ENCODE data around the gene GPR61. TPM values are rescaled to one million over a fixed set of nuclear protein-coding genes. Genes with fewer than 3 reads are reported as not detected.

The GPR61 gene
- total RNA-seq, 1 experiment from 2014 or later: not detected

GRCh38 chr1:109502364-109502851, 37.3 kb upstream of the GPR61 start:
- Histone ChIP-seq H3K4me3 (no peak overlapping the region), H3K36me3 (peaks cover 39% of the 10 kb centered on the region), H3K27me3 (no peaks in the 10 kb centered on the region), H3K9me3 (no peaks in the 10 kb centered on the region)
- DNase-seq: no peak

GRCh38 chr1:109503935-109504334, 35.7 kb upstream of the GPR61 start:
- Histone ChIP-seq H3K9me3 (no peaks in the 10 kb centered on the region), H3K4me3 (no peak overlapping the region), H3K27me3 (no peaks in the 10 kb centered on the region; the same call in 1 of the 2 replicates), H3K36me3 (peaks cover 26% of the 10 kb centered on the region)
- no peak for DNase-seq

GRCh38 chr1:109504974-109505373, 34.7 kb upstream of the GPR61 start:
- Histone ChIP-seq H3K36me3 (peaks cover 22% of the 10 kb centered on the region), H3K9me3 (no peaks in the 10 kb centered on the region), H3K4me3 (no peak overlapping the region), H3K27me3 (peaks cover 1% of the 10 kb centered on the region)
- no peak for DNase-seq

GRCh38 chr1:109508001-109508872, 31.4 kb upstream of the GPR61 start:
- Histone ChIP-seq H3K27me3 (peaks cover 16% of the 10 kb centered on the region), H3K36me3 (no peaks in the 10 kb centered on the region), H3K9me3 (no peaks in the 10 kb centered on the region), H3K4me3 (no peak overlapping the region)
- DNase-seq: no peak

- DNase-seq: no peak
- Histone ChIP-seq H3K27me3 (peaks cover 16% of the 10 kb centered on the region), H3K4me3 (no peak overlapping the region), H3K36me3 (no peaks in the 10 kb centered on the region), H3K9me3 (no peaks in the 10 kb centered on the region)
Observed at GRCh38 chr1:109508873-109509175, 30.8 kb upstream of the GPR61 start.

- H3K27me3 ChIP-seq: peaks cover 16% of the 10 kb centered on the region
- peak; percentile 83 for DNase-seq
- H3K36me3 ChIP-seq: no peaks in the 10 kb centered on the region
- no peaks in the 10 kb centered on the region for H3K9me3 ChIP-seq
- H3K4me3 ChIP-seq: peak within 1 kb of the TSS; percentile 53
Observed at GRCh38 chr1:109509176-109510134, 30.2 kb upstream of the GPR61 start, which contains the start of gene AMIGO1. Gene AMIGO1, minus strand, starts transcription at chr1:109509727. Its CDS starts 815 bp downstream, at chr1:109508912.

GRCh38 chr1:109513110-109513710, 26.5 kb upstream of the GPR61 start:
- Histone ChIP-seq H3K27me3 (peaks cover 16% of the 10 kb centered on the region), H3K4me3 (no peak overlapping the region), H3K36me3 (no peaks in the 10 kb centered on the region), H3K9me3 (no peaks in the 10 kb centered on the region)
- DNase-seq: no peak

GRCh38 chr1:109514846-109515245, 24.8 kb upstream of the GPR61 start:
- H3K36me3 ChIP-seq: no peaks in the 10 kb centered on the region
- no peak for DNase-seq
- H3K4me3 ChIP-seq: no peak overlapping the region
- H3K9me3 ChIP-seq: no peaks in the 10 kb centered on the region
- H3K27me3 ChIP-seq: peaks cover 16% of the 10 kb centered on the region

- no peaks in the 10 kb centered on the region for H3K36me3 ChIP-seq
- no peak overlapping the region for H3K4me3 ChIP-seq
- peaks cover 13% of the 10 kb centered on the region; the same call in 1 of the 2 replicates for H3K27me3 ChIP-seq
- H3K9me3 ChIP-seq: no peaks in the 10 kb centered on the region
- DNase-seq: no peak
Observed at GRCh38 chr1:109516872-109517271, 22.8 kb upstream of the GPR61 start.

GRCh38 chr1:109517337-109517736, 22.3 kb upstream of the GPR61 start:
- DNase-seq: no peak
- Histone ChIP-seq H3K27me3 (peaks cover 14% of the 10 kb centered on the region), H3K9me3 (no peaks in the 10 kb centered on the region), H3K4me3 (no peak overlapping the region), H3K36me3 (no peaks in the 10 kb centered on the region)

GRCh38 chr1:109521002-109521951, 18.4 kb upstream of the GPR61 start:
- H3K9me3 ChIP-seq: no peaks in the 10 kb centered on the region
- no peaks in the 10 kb centered on the region for H3K36me3 ChIP-seq
- no peak for DNase-seq
- H3K27me3 ChIP-seq: peaks cover 18% of the 10 kb centered on the region
- no peak overlapping the region for H3K4me3 ChIP-seq

- Histone ChIP-seq H3K36me3 (no peaks in the 10 kb centered on the region), H3K9me3 (no peaks in the 10 kb centered on the region), H3K27me3 (peaks cover 18% of the 10 kb centered on the region), H3K4me3 (no peak overlapping the region)
- DNase-seq: no peak
Observed at GRCh38 chr1:109522026-109522425, 17.6 kb upstream of the GPR61 start.

GRCh38 chr1:109523706-109524105, 16.0 kb upstream of the GPR61 start:
- no peaks in the 10 kb centered on the region for H3K9me3 ChIP-seq
- H3K36me3 ChIP-seq: no peaks in the 10 kb centered on the region
- H3K4me3 ChIP-seq: no peak overlapping the region
- H3K27me3 ChIP-seq: peaks cover 18% of the 10 kb centered on the region
- DNase-seq: no peak

GRCh38 chr1:109527098-109527811, 12.4 kb upstream of the GPR61 start:
- H3K4me3 ChIP-seq: no peak overlapping the region
- H3K36me3 ChIP-seq: no peaks in the 10 kb centered on the region
- DNase-seq: no peak
- peaks cover 10% of the 10 kb centered on the region for H3K27me3 ChIP-seq
- H3K9me3 ChIP-seq: no peaks in the 10 kb centered on the region
